Measurements from ENCODE around the gene GAS5. TPM values are rescaled to one million over a fixed set of nuclear protein-coding genes. Genes with fewer than 3 reads are reported as not detected.

The GAS5 gene
- total RNA-seq, 1 donor from 2014 or later: 479 TPM

DNA sequence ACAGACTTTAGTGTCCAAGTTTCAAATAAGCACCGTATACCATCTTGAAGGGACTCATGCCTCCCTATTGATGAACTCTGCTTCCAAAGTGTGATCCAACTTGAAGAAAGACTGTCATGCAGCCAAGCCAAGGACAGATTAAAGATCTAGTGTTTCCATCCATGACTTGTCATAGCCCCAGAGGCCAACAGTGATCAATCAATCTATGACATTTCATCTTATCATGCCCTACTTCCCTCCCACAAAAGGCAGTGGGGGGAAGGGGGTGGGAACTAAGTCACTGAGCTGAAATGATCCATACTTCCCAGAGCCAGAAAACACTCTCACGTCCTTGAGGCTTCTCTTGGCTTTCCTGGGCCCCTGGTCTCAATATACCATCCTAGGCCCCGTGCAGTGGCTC is 45.3 kb upstream of the GAS5 start:
- Mint-ChIP-seq H3K9me3 (no peaks in the 10 kb centered on the region), H3K4me3 (no peak overlapping the region), H3K27me3 (ENCODE audit: low read depth) (no peaks in the 10 kb centered on the region), H3K36me3 (ENCODE audit: low read depth) (peaks cover 9% of the 10 kb centered on the region), H3K4me1 (no peaks in the 10 kb centered on the region), H3K27ac (ENCODE audit: unreplicated experiment) (no peak overlapping the region)
- DNase-seq (ENCODE audit: low read depth, low spot score): no peak
- TF ChIP-seq, protein P1, sequence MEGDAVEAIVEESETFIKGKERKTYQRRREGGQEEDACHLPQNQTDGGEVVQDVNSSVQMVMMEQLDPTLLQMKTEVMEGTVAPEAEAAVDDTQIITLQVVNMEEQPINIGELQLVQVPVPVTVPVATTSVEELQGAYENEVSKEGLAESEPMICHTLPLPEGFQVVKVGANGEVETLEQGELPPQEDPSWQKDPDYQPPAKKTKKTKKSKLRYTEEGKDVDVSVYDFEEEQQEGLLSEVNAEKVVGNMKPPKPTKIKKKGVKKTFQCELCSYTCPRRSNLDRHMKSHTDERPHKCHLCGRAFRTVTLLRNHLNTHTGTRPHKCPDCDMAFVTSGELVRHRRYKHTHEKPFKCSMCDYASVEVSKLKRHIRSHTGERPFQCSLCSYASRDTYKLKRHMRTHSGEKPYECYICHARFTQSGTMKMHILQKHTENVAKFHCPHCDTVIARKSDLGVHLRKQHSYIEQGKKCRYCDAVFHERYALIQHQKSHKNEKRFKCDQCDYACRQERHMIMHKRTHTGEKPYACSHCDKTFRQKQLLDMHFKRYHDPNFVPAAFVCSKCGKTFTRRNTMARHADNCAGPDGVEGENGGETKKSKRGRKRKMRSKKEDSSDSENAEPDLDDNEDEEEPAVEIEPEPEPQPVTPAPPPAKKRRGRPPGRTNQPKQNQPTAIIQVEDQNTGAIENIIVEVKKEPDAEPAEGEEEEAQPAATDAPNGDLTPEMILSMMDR (conservative IDR thresholded peaks at IDR 0.05): no peak

DNA sequence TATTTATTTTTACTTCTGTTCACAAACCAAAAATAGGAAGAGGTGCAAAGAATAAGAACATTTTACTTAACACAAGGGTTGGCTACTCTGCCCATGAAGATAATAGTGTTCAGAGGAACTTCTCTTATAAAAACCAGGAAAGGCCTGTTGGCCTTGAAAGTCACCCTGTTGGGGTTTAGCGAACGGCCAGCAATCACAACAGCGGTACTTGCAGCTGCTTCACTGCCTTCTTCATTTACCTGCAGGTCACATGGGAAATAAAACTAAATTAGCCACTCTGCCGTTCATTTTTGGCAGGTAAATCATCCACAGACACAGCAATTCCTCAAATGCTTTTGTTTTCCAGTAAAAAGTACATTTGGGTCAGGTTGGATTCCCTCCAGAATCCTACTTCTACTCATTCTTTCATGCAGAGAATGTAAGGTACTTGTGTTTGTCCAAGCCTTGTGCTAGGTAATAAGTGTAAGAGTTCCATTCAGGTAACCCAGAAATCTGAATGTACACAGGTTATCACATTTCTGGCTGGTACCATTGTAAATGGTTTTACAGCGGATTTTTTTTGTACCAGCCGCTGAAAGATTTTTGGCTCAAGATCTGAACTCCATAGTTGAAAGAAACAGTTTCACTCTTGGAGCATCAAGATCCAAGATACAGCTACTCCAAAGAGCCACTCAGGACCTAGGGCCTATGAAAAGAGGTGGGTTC is 36.2 kb upstream of the GAS5 start:
- no peak overlapping the region for H3K4me3 Mint-ChIP-seq
- H3K4me1 Mint-ChIP-seq: peaks cover 5% of the 10 kb centered on the region
- no peak overlapping the region for H3K27ac Mint-ChIP-seq (ENCODE audit: unreplicated experiment)
- TF ChIP-seq, protein P1 (conservative IDR thresholded peaks at IDR 0.05): no peak
- H3K9me3 Mint-ChIP-seq: no peaks in the 10 kb centered on the region
- no peak for DNase-seq (ENCODE audit: low read depth, low spot score)
- H3K27me3 Mint-ChIP-seq (ENCODE audit: low read depth): no peaks in the 10 kb centered on the region
- H3K36me3 Mint-ChIP-seq (ENCODE audit: low read depth): peaks cover 2% of the 10 kb centered on the region

DNA sequence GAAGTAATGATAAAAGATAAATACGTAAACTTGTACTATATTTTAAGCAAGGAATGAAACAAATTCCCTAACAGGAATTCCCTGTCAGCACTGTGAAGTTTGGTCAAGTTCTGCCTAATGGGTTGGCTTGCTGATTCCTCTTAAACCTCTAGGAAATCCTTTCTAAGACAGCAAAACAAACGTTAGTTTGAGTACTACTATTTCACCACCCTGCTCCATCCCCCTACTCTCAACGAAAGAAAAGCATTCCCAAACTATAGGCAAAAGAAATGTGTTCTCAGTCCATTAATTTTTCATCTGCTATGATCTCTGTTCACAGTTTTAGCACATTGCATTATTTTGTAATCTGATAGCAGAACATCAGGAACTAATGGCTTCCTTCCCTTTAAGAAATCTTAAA is 33.2 kb upstream of the GAS5 start:
- no peaks in the 10 kb centered on the region for H3K9me3 Mint-ChIP-seq
- TF ChIP-seq, protein P1 (conservative IDR thresholded peaks at IDR 0.05): no peak
- no peak overlapping the region for H3K4me3 Mint-ChIP-seq
- peaks cover 2% of the 10 kb centered on the region for H3K36me3 Mint-ChIP-seq (ENCODE audit: low read depth)
- peaks cover 5% of the 10 kb centered on the region for H3K4me1 Mint-ChIP-seq
- no peak for DNase-seq (ENCODE audit: low read depth, low spot score)
- no peaks in the 10 kb centered on the region for H3K27me3 Mint-ChIP-seq (ENCODE audit: low read depth)
- no peak overlapping the region for H3K27ac Mint-ChIP-seq (ENCODE audit: unreplicated experiment)

DNA sequence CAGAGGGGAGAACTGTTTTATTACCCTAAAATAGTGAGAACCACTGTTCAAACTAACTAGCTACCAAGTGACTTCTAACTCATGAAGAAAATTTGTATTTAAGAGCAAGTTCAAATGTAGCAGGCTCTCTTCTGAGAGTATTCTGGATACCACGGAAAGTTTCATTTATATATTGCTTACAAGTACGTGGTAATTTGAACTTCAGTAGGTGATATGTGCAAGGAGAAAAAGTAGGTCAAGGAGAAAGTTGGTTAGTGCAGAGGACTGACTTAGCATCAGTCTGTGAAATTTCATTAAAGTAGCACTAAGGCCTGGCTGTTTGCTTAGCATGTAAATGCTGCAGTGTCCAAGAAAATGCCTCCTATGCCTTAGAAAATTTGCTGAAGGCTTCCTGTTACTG is 32.6 kb upstream of the GAS5 start:
- Mint-ChIP-seq H3K4me3 (no peak overlapping the region), H3K36me3 (ENCODE audit: low read depth) (no peaks in the 10 kb centered on the region), H3K9me3 (no peaks in the 10 kb centered on the region), H3K27me3 (ENCODE audit: low read depth) (no peaks in the 10 kb centered on the region), H3K27ac (ENCODE audit: unreplicated experiment) (no peak overlapping the region), H3K4me1 (peaks cover 5% of the 10 kb centered on the region)
- DNase-seq (ENCODE audit: low read depth, low spot score): no peak
- TF ChIP-seq, protein P1 (conservative IDR thresholded peaks at IDR 0.05): no peak

DNA sequence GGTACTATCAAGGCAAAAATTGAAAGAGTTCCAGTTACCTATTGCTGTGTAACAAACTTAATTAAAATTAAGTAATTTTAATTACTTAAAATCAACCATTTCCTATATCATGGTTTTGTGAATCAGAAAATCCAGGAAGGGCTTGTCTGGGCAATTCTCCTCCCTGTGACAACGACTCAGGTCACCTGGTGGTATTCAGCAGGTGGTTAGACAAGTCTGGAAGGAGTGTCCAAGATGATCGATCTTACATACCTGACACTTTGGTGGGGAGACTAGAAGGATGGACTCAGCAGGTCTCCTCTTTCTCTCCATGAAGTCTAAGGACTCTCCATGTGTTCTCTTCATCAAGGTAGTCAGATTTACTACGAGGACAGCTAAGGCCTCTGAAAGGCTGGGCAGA is 26.4 kb upstream of the GAS5 start:
- Mint-ChIP-seq H3K4me3 (no peak overlapping the region), H3K27ac (ENCODE audit: unreplicated experiment) (no peak overlapping the region), H3K4me1 (peaks cover 2% of the 10 kb centered on the region), H3K36me3 (ENCODE audit: low read depth) (no peaks in the 10 kb centered on the region), H3K9me3 (no peaks in the 10 kb centered on the region), H3K27me3 (ENCODE audit: low read depth) (no peaks in the 10 kb centered on the region)
- TF ChIP-seq, protein P1 (conservative IDR thresholded peaks at IDR 0.05): no peak
- no peak for DNase-seq (ENCODE audit: low read depth, low spot score)
